Upper lobe of right lung (tissue), 1 donor: Measurements from ENCODE around the gene PDXK. TPM values are rescaled to one million over a fixed set of nuclear protein-coding genes. Genes with fewer than 3 reads are reported as not detected.
A peak's percentile ranks its signal among the peaks of the same experiment; 100 is the strongest.
"Not testable (repeated sequence)": the region's sequence is repeated elsewhere in the genome, so short reads cannot be mapped to it uniquely, and the experiment has no call there.

ENCODE experiments used
- ATAC-seq: fragments of 200-7000 bp; cut with Tn5 transposase; one replicate; pipeline ENCODE4 v1.9.1; 2020; ENCODE audit warnings: mild to moderate bottlenecking, moderate library complexity
- DNase-seq: peaks from one replicate; pipeline ENCODE4 v3.0.0-alpha.2; 2020
- H3K27ac ChIP-seq: fragments of 200-600 bp; one replicate; pipeline ENCODE4 v1.8.0; 2022
- H3K27me3 ChIP-seq: fragments of 200-600 bp; one replicate; pipeline ENCODE4 v1.8.0; 2022; ENCODE audit warnings: mild to moderate bottlenecking
- H3K36me3 ChIP-seq: fragments of 200-600 bp; one replicate; pipeline ENCODE4 v1.8.0; 2022
- H3K4me1 ChIP-seq: fragments of 200-600 bp; one replicate; pipeline ENCODE4 v1.8.0; 2022
- H3K4me3 ChIP-seq: fragments of 200-600 bp; one replicate; pipeline ENCODE4 v1.8.0; 2022; ENCODE audit warnings: mild to moderate bottlenecking
- H3K9me3 ChIP-seq: fragments of 200-600 bp; one replicate; pipeline ENCODE4 v1.8.0; 2022
- intact Hi-C: fragments of 100-400 bp; cut with DNase I; formaldehyde crosslinking; loops from one replicate; pipeline ENCODE4 v1.11.0; 2022
- total RNA-seq: library from RNA; stranded (reverse); fragmentation: NEBNext Ultra II Directional; extraction: Animal tissue kit (Norgen Biotek cat#: 25700); gene quantifications from one replicate; pipeline ENCODE4 v1.2.1, GENCODE V29; 2021
- TF ChIP-seq, protein P1 (sequence below): fragments of 200-600 bp; IDR thresholded peaks from one replicate; pipeline ENCODE4 v1.8.0; 2022; ENCODE audit warnings: antibody characterized with exemption
- donor health status: DM: no; HTN: yes; CAD: no; lungs with severe emphysema.

Gene PDXK
- total RNA-seq, 1 donor from 2014 or later: 280 TPM

GRCh38 chr21:43693981-43694380 is 24.9 kb upstream of the PDXK start:
- TF ChIP-seq, protein P1, sequence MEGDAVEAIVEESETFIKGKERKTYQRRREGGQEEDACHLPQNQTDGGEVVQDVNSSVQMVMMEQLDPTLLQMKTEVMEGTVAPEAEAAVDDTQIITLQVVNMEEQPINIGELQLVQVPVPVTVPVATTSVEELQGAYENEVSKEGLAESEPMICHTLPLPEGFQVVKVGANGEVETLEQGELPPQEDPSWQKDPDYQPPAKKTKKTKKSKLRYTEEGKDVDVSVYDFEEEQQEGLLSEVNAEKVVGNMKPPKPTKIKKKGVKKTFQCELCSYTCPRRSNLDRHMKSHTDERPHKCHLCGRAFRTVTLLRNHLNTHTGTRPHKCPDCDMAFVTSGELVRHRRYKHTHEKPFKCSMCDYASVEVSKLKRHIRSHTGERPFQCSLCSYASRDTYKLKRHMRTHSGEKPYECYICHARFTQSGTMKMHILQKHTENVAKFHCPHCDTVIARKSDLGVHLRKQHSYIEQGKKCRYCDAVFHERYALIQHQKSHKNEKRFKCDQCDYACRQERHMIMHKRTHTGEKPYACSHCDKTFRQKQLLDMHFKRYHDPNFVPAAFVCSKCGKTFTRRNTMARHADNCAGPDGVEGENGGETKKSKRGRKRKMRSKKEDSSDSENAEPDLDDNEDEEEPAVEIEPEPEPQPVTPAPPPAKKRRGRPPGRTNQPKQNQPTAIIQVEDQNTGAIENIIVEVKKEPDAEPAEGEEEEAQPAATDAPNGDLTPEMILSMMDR: no peak
- Histone ChIP-seq H3K27ac (no peak overlapping the region), H3K4me3 (no peak overlapping the region), H3K4me1 (no peaks in the 10 kb centered on the region), H3K27me3 (no peaks in the 10 kb centered on the region), H3K36me3 (peaks cover 48% of the 10 kb centered on the region), H3K9me3 (no peaks in the 10 kb centered on the region)
- no peak for ATAC-seq
- DNase-seq: peak; percentile 60
- intact Hi-C loops: no loop called here

DNA sequence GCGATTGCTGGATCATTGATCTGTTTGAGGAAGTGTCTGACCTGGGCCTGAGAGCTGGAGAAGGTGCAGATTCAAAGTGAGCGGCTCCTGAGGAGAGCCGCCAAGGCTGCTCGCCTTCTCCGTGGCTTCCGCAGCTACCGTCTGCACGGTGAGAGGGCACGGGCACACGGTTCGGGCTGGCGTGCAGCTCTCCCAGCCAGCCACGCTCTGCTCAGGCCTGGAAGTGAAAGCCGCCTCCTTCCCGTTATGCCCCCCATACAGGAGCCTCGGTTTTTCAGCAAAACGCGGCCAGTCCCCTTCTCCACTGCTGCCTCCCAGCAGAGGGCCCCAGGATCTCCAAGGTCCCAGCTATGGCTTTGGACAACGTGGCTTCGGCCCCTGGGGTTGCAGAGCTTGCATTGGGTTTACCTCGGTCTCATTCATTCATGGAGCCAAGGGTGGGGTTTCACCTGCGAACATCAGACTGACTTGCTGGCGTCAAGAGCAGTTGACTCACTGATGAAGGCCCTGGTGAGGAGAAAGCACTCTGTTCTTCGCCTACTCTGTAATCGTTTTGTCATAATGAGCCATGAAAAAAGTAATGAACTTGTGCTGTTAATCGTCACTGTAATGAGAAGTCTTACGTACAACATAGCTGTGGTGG is 24.4 kb upstream of the PDXK start:
- DNase-seq: peak; percentile 61
- Histone ChIP-seq H3K27ac (no peak overlapping the region), H3K36me3 (peaks cover 42% of the 10 kb centered on the region), H3K4me3 (no peak overlapping the region), H3K4me1 (no peaks in the 10 kb centered on the region), H3K27me3 (no peaks in the 10 kb centered on the region), H3K9me3 (no peaks in the 10 kb centered on the region)
- no peak for ATAC-seq
- intact Hi-C loops: no loop called here
- TF ChIP-seq, protein P1: no peak

GRCh38 chr21:43696214-43696613 is 22.7 kb upstream of the PDXK start:
- Histone ChIP-seq H3K4me3 (no peak overlapping the region), H3K36me3 (peaks cover 25% of the 10 kb centered on the region), H3K9me3 (no peaks in the 10 kb centered on the region), H3K27ac (no peak overlapping the region), H3K4me1 (no peaks in the 10 kb centered on the region), H3K27me3 (no peaks in the 10 kb centered on the region)
- intact Hi-C loops: no loop called here
- peak; percentile 57 for DNase-seq
- no peak for ATAC-seq
- TF ChIP-seq, protein P1: no peak

GRCh38 chr21:43697758-43698643 is 20.9 kb upstream of the PDXK start:
- H3K4me1 ChIP-seq: peaks cover 7% of the 10 kb centered on the region
- intact Hi-C loops: no loop called here
- ATAC-seq: peak; percentile 19
- no peak overlapping the region for H3K4me3 ChIP-seq
- peak; percentile 45 for DNase-seq
- peaks cover 13% of the 10 kb centered on the region for H3K36me3 ChIP-seq
- no peaks in the 10 kb centered on the region for H3K27me3 ChIP-seq
- H3K9me3 ChIP-seq: no peaks in the 10 kb centered on the region
- no peak overlapping the region for H3K27ac ChIP-seq
- TF ChIP-seq, protein P1: no peak

GRCh38 chr21:43699492-43699777 is 19.5 kb upstream of the PDXK start:
- H3K4me3 ChIP-seq, H3K9me3 ChIP-seq, H3K36me3 ChIP-seq, intact Hi-C loops, H3K27me3 ChIP-seq, DNase-seq, H3K27ac ChIP-seq, ATAC-seq: not testable (repeated sequence)
- peaks cover 10% of the 10 kb centered on the region for H3K4me1 ChIP-seq

- Histone ChIP-seq H3K36me3 (no peaks in the 10 kb centered on the region), H3K4me1 (peaks cover 10% of the 10 kb centered on the region), H3K9me3 (no peaks in the 10 kb centered on the region), H3K27ac (no peak overlapping the region), H3K27me3 (no peaks in the 10 kb centered on the region), H3K4me3 (no peak overlapping the region)
- intact Hi-C loops: no loop called here
- ATAC-seq: no peak
- no peak for DNase-seq
- TF ChIP-seq, protein P1: no peak
These were observed 18.9 kb upstream of the PDXK start for GRCh38 chr21:43699933-43700599.
